ENCODE results near the gene ZFAND5.

ZFAND5 gene, protein sequence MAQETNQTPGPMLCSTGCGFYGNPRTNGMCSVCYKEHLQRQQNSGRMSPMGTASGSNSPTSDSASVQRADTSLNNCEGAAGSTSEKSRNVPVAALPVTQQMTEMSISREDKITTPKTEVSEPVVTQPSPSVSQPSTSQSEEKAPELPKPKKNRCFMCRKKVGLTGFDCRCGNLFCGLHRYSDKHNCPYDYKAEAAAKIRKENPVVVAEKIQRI

DNA sequence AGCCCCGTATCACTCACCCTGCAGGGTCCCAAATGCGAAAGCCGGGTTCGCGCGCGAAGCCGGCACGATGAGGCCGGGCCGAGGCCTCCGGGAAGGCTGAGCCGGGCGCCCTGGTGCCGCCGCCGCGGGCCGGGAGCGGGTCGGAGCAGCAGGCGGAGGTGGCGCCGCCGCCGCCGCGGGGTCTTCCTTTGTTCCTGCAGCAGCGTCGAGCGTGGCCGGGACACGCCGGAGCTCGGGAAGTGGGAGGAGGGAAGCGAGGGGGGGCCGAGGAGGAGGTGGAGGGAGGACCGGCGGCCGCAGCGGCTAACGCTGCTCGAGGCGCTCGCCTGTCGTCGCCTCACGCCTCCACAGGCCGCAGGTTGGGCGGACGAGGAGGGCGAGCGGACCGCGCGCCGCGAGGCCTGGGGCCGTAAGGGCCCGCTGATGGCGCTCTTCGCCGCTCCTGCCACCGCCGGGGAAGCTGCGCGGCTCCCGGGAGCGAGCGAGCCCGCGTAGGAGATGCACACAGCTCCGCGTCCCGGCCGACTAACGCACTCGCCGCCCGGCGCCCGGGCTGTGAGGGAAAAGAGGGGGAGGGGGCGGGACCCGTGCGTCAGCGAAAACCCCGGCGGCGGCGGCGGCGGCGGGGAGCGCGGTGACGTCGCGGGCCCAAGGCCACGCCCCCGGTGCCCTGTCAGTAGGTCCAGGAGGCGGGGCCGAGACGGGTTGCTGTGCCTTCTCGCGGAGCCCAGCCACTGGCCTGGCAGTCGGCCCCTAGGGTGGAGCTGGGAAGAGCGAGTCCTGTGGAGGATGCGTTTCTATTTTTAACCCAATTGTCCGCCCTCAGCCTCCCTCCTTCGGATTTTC is at the start of gene ZFAND5:
Gene ZFAND5, minus strand, starts transcription at position 530 of the 846 bp plus-strand sequence. CDS start 4,430 bp downstream, outside the sequence.
- no peaks in the 10 kb centered on the region for H3K27me3 ChIP-seq (ENCODE audit: control insufficient read depth, insufficient read depth, low read length)
- H3K9ac ChIP-seq (ENCODE audit: low read depth, low read length): peak within 1 kb of the TSS; percentile 99
- peak within 1 kb of the TSS; percentile 100 for H3K27ac ChIP-seq (ENCODE audit: low read depth, low read length)
- H3K4me3 ChIP-seq (ENCODE audit: low read depth, low read length): peak within 1 kb of the TSS; percentile 79
- peaks cover 37% of the 10 kb centered on the region for H3K36me3 ChIP-seq (ENCODE audit: control insufficient read depth, insufficient read depth, low read length)
- no peaks in the 10 kb centered on the region for H3K9me3 ChIP-seq (ENCODE audit: control insufficient read depth, insufficient read depth, low read length)
- peaks cover 34% of the 10 kb centered on the region for H3K4me1 ChIP-seq (ENCODE audit: control insufficient read depth, insufficient read depth, low read length)

DNA sequence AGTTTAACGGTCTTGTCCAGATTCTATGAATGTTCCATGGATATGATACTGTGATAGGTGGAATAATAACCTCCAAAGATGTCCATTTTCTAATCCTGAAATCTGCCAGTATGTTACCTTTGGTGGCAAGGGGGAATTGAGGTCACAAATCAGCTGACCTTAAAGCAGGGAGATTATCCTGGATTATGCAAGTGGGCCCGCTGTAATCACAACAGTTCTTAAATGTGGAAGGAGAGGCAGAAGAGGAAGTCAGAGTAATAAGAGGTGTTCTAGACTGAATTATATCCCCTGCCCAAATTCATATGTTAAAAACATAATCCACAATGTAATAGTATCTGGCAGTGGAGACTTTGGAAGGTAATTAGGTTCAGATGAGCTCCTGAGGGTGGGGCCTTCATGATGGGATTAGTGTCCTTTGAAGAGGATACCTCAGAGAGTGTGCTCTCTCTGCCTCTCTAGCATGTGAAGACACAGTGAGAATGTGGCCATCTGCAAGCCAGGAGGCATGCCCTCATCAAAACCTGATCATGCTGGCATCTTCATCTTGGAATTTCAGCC is 47.6 kb upstream of the ZFAND5 start:
- Histone ChIP-seq H3K9ac (ENCODE audit: low read depth, low read length) (no peak overlapping the region), H3K27ac (ENCODE audit: low read depth, low read length) (no peak overlapping the region), H3K27me3 (ENCODE audit: control insufficient read depth, insufficient read depth, low read length) (no peaks in the 10 kb centered on the region), H3K9me3 (ENCODE audit: control insufficient read depth, insufficient read depth, low read length) (no peaks in the 10 kb centered on the region), H3K4me3 (ENCODE audit: low read depth, low read length) (no peak overlapping the region), H3K36me3 (ENCODE audit: control insufficient read depth, insufficient read depth, low read length) (no peaks in the 10 kb centered on the region), H3K4me1 (ENCODE audit: control insufficient read depth, insufficient read depth, low read length) (no peaks in the 10 kb centered on the region)

DNA sequence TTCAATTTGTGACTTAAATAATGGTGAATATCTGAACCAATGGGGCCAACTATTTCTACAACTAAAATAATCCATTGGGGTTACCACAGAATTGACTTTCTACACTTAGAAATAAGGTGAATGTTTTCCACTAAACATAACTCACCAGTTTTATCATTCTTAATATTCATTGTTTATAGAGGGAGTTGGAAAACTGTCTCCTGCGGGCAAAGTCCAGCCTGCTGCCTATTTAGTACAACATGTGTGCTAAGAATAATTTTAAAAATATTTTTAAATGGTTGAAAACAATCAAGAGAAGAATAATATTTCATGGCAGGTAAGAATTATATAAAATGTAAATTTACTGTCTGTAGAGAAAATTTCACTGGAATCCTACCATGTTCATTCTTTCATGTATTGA is 45.2 kb upstream of the ZFAND5 start:
- Histone ChIP-seq H3K27ac (ENCODE audit: low read depth, low read length) (no peak overlapping the region), H3K27me3 (ENCODE audit: control insufficient read depth, insufficient read depth, low read length) (no peaks in the 10 kb centered on the region), H3K9me3 (ENCODE audit: control insufficient read depth, insufficient read depth, low read length) (no peaks in the 10 kb centered on the region), H3K36me3 (ENCODE audit: control insufficient read depth, insufficient read depth, low read length) (no peaks in the 10 kb centered on the region), H3K4me1 (ENCODE audit: control insufficient read depth, insufficient read depth, low read length) (no peaks in the 10 kb centered on the region), H3K9ac (ENCODE audit: low read depth, low read length) (no peak overlapping the region), H3K4me3 (ENCODE audit: low read depth, low read length) (no peak overlapping the region)

DNA sequence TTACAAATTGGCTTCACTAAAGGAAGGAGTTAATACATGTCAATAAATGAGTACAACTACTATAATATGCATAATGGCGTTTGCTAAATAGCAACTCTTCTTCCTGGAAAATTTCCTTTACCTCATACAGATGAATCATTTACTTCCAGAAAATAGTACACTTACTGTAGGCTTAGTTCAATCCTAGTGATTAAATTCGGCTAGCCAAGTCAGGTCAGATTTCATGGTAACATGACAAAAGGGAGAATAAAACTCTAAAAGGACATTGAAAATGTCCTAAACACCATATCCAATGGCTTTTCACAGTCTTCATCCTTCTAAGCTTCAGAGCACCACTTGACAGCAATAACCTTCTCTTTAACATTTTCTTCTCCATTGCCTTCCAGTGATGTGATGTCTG is 42.1 kb upstream of the ZFAND5 start:
- Histone ChIP-seq H3K9me3 (ENCODE audit: control insufficient read depth, insufficient read depth, low read length) (no peaks in the 10 kb centered on the region), H3K36me3 (ENCODE audit: control insufficient read depth, insufficient read depth, low read length) (no peaks in the 10 kb centered on the region), H3K9ac (ENCODE audit: low read depth, low read length) (no peak overlapping the region), H3K27ac (ENCODE audit: low read depth, low read length) (no peak overlapping the region), H3K4me3 (ENCODE audit: low read depth, low read length) (no peak overlapping the region), H3K27me3 (ENCODE audit: control insufficient read depth, insufficient read depth, low read length) (no peaks in the 10 kb centered on the region), H3K4me1 (ENCODE audit: control insufficient read depth, insufficient read depth, low read length) (no peaks in the 10 kb centered on the region)

DNA sequence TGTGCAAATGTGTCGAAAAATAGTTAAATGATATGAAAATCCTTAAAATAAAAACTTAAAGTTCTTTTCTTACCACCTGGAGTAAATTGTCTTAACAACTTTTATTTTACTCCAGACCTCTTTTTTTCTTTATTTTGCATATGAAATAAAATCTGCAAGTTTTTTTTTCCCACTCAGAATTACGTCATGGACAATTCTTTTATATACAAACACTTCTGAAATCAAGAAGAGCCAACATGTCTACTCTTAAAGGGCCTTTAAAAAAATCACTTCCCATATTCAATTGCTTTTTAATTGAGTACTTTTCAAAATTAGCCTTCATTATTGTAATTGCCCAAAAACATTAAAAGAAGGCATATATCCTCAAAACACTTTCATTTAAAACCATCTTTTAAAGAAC is 37.7 kb upstream of the ZFAND5 start:
- H3K36me3 ChIP-seq (ENCODE audit: control insufficient read depth, insufficient read depth, low read length): no peaks in the 10 kb centered on the region
- H3K4me3 ChIP-seq (ENCODE audit: low read depth, low read length): no peak overlapping the region
- peaks cover 3% of the 10 kb centered on the region; the same call in 1 of the 2 replicates for H3K4me1 ChIP-seq (ENCODE audit: control insufficient read depth, insufficient read depth, low read length)
- H3K9me3 ChIP-seq (ENCODE audit: control insufficient read depth, insufficient read depth, low read length): no peaks in the 10 kb centered on the region
- no peaks in the 10 kb centered on the region for H3K27me3 ChIP-seq (ENCODE audit: control insufficient read depth, insufficient read depth, low read length)
- no peak overlapping the region for H3K9ac ChIP-seq (ENCODE audit: low read depth, low read length)
- no peak overlapping the region for H3K27ac ChIP-seq (ENCODE audit: low read depth, low read length)

DNA sequence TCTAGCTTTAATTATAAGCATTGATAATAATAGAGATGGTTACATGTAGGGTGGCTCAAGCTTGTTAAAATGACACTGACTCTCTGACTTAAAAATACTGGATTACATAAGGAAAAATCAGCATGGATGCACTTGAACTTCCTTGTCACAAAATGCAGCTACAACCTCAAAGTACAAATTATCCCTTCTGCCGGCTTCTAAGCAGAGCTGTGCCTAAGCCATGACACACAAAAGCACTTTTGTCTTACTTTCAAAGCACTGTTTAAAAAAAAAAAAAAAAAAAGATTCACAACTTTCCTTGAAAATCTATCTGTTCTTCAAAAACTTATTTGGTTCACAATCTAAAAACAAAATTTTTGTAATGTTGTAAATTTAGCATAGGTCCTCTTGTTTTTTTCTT is 36.4 kb upstream of the ZFAND5 start:
- Histone ChIP-seq H3K9ac (ENCODE audit: low read depth, low read length) (no peak overlapping the region), H3K27ac (ENCODE audit: low read depth, low read length) (no peak overlapping the region), H3K36me3 (ENCODE audit: control insufficient read depth, insufficient read depth, low read length) (no peaks in the 10 kb centered on the region), H3K27me3 (ENCODE audit: control insufficient read depth, insufficient read depth, low read length) (no peaks in the 10 kb centered on the region), H3K9me3 (ENCODE audit: control insufficient read depth, insufficient read depth, low read length) (no peaks in the 10 kb centered on the region), H3K4me3 (ENCODE audit: low read depth, low read length) (no peak overlapping the region), H3K4me1 (ENCODE audit: control insufficient read depth, insufficient read depth, low read length) (peaks cover 8% of the 10 kb centered on the region)

DNA sequence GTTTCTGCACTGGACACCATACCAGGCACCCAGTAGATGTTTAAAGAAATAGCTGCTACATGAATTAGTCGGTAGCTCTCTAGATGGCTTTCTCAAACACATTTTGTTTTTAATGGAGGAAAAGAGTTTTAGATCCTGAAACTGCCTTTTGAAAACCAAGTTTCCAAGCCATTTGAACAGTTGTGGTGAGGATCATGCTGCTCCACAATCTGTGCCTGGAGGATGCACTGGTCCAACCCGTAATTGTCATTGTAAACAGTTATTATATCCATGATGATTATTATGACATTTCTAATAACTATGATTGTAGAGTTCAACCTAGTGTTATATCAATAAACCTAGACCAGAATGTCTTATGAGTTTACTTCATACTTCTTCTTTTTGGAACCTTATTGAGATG is 35.9 kb upstream of the ZFAND5 start:
- Histone ChIP-seq H3K4me1 (ENCODE audit: control insufficient read depth, insufficient read depth, low read length) (peaks cover 11% of the 10 kb centered on the region), H3K4me3 (ENCODE audit: low read depth, low read length) (no peak overlapping the region)

DNA sequence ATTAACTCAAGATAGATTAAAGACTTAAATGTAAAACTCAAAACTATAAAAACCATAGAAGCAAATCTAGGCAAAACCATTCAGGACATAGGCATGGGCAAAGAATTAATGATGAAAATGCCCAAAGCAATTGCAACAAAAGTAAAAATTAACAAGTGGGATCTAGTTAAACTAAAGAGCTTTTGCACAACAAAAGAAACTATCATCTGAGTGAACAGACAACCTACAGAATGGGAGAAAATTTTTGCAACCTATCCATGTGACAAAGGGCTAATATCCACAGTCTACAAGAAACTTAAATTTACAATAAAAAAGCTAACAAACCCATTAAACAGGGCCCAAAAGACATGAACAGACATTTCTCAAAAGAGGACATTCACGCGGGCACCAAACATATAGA is 34.4 kb upstream of the ZFAND5 start:
- H3K9ac ChIP-seq (ENCODE audit: low read depth, low read length): no peak overlapping the region
- no peak overlapping the region for H3K4me3 ChIP-seq (ENCODE audit: low read depth, low read length)
- peaks cover 11% of the 10 kb centered on the region for H3K4me1 ChIP-seq (ENCODE audit: control insufficient read depth, insufficient read depth, low read length)
- H3K27ac ChIP-seq (ENCODE audit: low read depth, low read length): no peak overlapping the region
- H3K36me3 ChIP-seq (ENCODE audit: control insufficient read depth, insufficient read depth, low read length): no peaks in the 10 kb centered on the region
- no peaks in the 10 kb centered on the region for H3K27me3 ChIP-seq (ENCODE audit: control insufficient read depth, insufficient read depth, low read length)
- H3K9me3 ChIP-seq (ENCODE audit: control insufficient read depth, insufficient read depth, low read length): no peaks in the 10 kb centered on the region

More for the DNA sequence above, 35.9 kb upstream of the ZFAND5 start:
- no peaks in the 10 kb centered on the region for H3K27me3 ChIP-seq (ENCODE audit: control insufficient read depth, insufficient read depth, low read length)
- H3K9me3 ChIP-seq (ENCODE audit: control insufficient read depth, insufficient read depth, low read length): no peaks in the 10 kb centered on the region
- no peak overlapping the region for H3K9ac ChIP-seq (ENCODE audit: low read depth, low read length)
- H3K27ac ChIP-seq (ENCODE audit: low read depth, low read length): no peak overlapping the region
- H3K36me3 ChIP-seq (ENCODE audit: control insufficient read depth, insufficient read depth, low read length): no peaks in the 10 kb centered on the region

DNA sequence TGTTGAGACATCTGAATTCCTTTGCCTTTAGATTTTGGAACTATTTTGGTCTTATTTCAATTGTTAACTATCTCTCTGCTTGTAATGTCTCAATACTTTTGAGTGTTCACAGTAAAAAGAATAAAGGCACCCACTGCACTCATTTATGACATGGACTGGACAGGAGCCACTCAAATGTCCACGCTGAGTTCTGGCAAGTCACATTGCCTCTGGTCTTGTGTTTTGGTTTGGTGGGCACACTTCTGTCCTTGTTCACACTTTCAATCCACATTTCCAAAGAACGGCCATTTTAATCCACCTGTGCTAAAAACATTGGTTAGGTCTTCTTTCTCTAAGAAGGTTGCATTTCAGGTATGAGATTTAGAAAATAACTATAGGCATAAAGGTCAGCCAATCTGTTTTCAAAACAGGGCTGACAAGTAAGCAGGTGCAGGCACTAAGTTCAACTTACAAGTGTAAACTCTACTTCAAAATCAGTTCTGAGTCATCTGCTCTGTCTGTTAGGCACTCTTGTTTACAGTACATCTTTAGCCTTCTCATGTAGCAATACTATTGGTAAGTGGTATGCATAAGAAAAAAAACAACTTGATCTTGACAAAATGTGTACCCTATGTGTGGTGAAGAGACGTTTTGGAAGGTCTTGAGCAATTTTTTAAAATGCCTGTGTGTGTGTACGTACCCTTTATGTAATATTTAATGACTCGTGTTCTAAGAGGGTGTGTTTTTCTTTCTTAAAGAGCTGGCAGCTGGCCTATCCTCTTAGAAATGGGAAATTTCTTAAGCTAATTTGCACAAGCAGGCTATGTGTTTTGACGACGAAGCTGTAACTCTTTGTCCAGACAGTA is 31.5 kb upstream of the ZFAND5 start:
- no peak overlapping the region for H3K4me3 ChIP-seq (ENCODE audit: low read depth, low read length)
- peaks cover 18% of the 10 kb centered on the region for H3K4me1 ChIP-seq (ENCODE audit: control insufficient read depth, insufficient read depth, low read length)
- no peak overlapping the region for H3K27ac ChIP-seq (ENCODE audit: low read depth, low read length)
- no peak overlapping the region for H3K9ac ChIP-seq (ENCODE audit: low read depth, low read length)
- H3K27me3 ChIP-seq (ENCODE audit: control insufficient read depth, insufficient read depth, low read length): no peaks in the 10 kb centered on the region
- H3K9me3 ChIP-seq (ENCODE audit: control insufficient read depth, insufficient read depth, low read length): no peaks in the 10 kb centered on the region
- H3K36me3 ChIP-seq (ENCODE audit: control insufficient read depth, insufficient read depth, low read length): no peaks in the 10 kb centered on the region

DNA sequence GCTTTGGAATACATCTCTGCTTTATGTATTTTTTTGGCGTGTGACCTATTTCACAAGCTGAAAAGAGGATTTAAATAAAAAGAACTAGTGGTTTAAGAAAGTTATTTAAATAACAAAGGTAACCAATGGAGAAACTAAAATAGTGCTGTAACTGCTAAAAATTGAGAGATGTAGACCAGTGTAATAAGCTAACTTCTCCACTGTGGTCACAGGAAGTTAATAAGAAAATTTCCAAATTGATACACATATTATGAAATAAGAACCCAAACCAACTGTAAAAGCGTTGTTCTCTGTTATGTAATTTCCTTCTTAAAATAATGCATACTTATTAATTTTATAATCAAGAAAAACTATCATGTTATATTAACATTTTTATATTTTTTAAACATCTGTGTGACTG is 29.1 kb upstream of the ZFAND5 start:
- Histone ChIP-seq H3K9ac (ENCODE audit: low read depth, low read length) (no peak overlapping the region), H3K4me1 (ENCODE audit: control insufficient read depth, insufficient read depth, low read length) (peaks cover 14% of the 10 kb centered on the region), H3K27ac (ENCODE audit: low read depth, low read length) (no peak overlapping the region), H3K36me3 (ENCODE audit: control insufficient read depth, insufficient read depth, low read length) (no peaks in the 10 kb centered on the region), H3K27me3 (ENCODE audit: control insufficient read depth, insufficient read depth, low read length) (no peaks in the 10 kb centered on the region), H3K4me3 (ENCODE audit: low read depth, low read length) (no peak overlapping the region), H3K9me3 (ENCODE audit: control insufficient read depth, insufficient read depth, low read length) (no peaks in the 10 kb centered on the region)
